ENCODE measurements around the gene RPS6KA2.

DNA sequence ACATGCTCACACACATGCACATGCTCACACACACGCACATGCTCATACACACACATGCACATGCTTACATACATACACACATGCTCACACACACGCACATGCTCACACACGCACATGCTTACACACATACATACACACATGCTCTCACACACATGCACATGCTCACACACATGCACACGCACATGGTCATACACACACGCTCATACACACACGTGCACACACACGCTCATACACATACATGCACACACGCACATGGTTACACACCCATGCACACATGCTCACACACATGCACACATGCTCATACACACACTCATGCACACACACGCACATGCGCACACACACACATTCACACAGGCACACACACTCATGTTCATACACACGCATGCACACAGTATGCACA is 20.8 kb upstream of the RPS6KA2 start:
- no peak for TF ChIP-seq EP300 (IDR thresholded peaks at IDR 0.05)
- no peak for TF ChIP-seq POLR2A (IDR thresholded peaks at IDR 0.05)

Measured in gastroesophageal sphincter (tissue), 2 donors.